Astrocyte (in vitro differentiated cells and primary cell): ENCODE data around the gene EXTL2. TPM values are rescaled to one million over a fixed set of nuclear protein-coding genes. Genes with fewer than 3 reads are reported as not detected.

Experiments
- DNase-seq: peaks from one replicate; pipeline ENCODE4 v3.0.0-alpha.2; 2010; ENCODE audit warnings: low read depth
- FAIRE-seq: peaks from 2 replicates; lab custom pipeline; 2011; peaks lifted over from hg19 to GRCh38; lab: Jason Lieb, UNC
- H2AFZ ChIP-seq: 2 replicates; pipeline ENCODE4 v1.6.0; 2012; ENCODE audit warnings: low read depth, low read length, inconsistent platforms
- H3K27ac ChIP-seq: 2 replicates; pipeline ENCODE4 v1.5.1; 2011; ENCODE audit warnings: low read depth, low read length, inconsistent platforms
- H3K27me3 ChIP-seq: 2 replicates; pipeline ENCODE4 v1.6.0; 2011; ENCODE audit warnings: low read length, inconsistent platforms; ENCODE audit not compliant: insufficient read depth
- H3K36me3 ChIP-seq: 2 replicates; pipeline ENCODE4 v1.5.1; 2011; ENCODE audit warnings: low read length, inconsistent platforms; ENCODE audit not compliant: insufficient read depth
- H3K4me1 ChIP-seq: 2 replicates; pipeline ENCODE4 v1.5.1; 2011; ENCODE audit warnings: low read length, inconsistent platforms; ENCODE audit not compliant: insufficient read depth
- H3K4me2 ChIP-seq: 2 replicates; pipeline ENCODE4 v1.6.0; 2012; ENCODE audit warnings: low read length, inconsistent platforms
- H3K4me3 ChIP-seq: 2 replicates; pipeline ENCODE4 v1.5.1; 2011; ENCODE audit warnings: low read depth, mild to moderate bottlenecking, low read length, inconsistent platforms; ENCODE audit not compliant: insufficient read depth
- H3K79me2 ChIP-seq: 2 replicates; pipeline ENCODE4 v1.6.0; 2012; ENCODE audit warnings: mild to moderate bottlenecking, low read length, inconsistent platforms; ENCODE audit not compliant: insufficient read depth
- H3K9ac ChIP-seq: 2 replicates; pipeline ENCODE4 v1.6.0; 2012; ENCODE audit warnings: mild to moderate bottlenecking, low read length, inconsistent platforms
- H3K9me3 ChIP-seq: 2 replicates; pipeline ENCODE4 v1.5.1; 2012; ENCODE audit warnings: low read depth, mild to moderate bottlenecking, low read length, inconsistent platforms; ENCODE audit not compliant: insufficient read depth
- H4K20me1 ChIP-seq: 2 replicates; pipeline ENCODE4 v1.6.0; 2012; ENCODE audit warnings: low read length, inconsistent platforms; ENCODE audit not compliant: insufficient read depth
- H3K27ac Mint-ChIP-seq: one replicate; pipeline ENCODE4 v1.8.0; 2021; ENCODE audit warnings: mild to moderate bottlenecking, mixed read lengths; ENCODE audit not compliant: unreplicated experiment
- H3K27me3 Mint-ChIP-seq: one replicate; pipeline ENCODE4 v1.8.0; 2021; ENCODE audit warnings: low read depth, mixed read lengths; ENCODE audit not compliant: unreplicated experiment
- H3K36me3 Mint-ChIP-seq: one replicate; pipeline ENCODE4 v1.8.0; 2021; ENCODE audit warnings: low read depth, mixed read lengths; ENCODE audit not compliant: unreplicated experiment
- H3K4me1 Mint-ChIP-seq: one replicate; pipeline ENCODE4 v1.8.0; 2021; ENCODE audit warnings: low read depth, mixed read lengths; ENCODE audit not compliant: unreplicated experiment
- H3K4me3 Mint-ChIP-seq: one replicate; pipeline ENCODE4 v1.8.0; 2021; ENCODE audit warnings: mild to moderate bottlenecking, moderate library complexity, mixed read lengths; ENCODE audit not compliant: unreplicated experiment
- H3K9me3 Mint-ChIP-seq: one replicate; pipeline ENCODE4 v1.8.0; 2021; ENCODE audit warnings: mild to moderate bottlenecking, mixed read lengths; ENCODE audit not compliant: unreplicated experiment
- CTCF ChIP-seq: IDR thresholded peaks from 2 replicates; pipeline ENCODE4 v1.5.1; 2011; ENCODE audit warnings: low read depth, mild to moderate bottlenecking, inconsistent platforms, low read length, moderate library complexity; ENCODE audit not compliant: insufficient read depth
- EZH2 ChIP-seq: IDR thresholded peaks from 2 replicates; pipeline ENCODE4 v1.6.1; 2012; ENCODE audit warnings: mild to moderate bottlenecking, low read length, inconsistent platforms; ENCODE audit not compliant: insufficient read depth
- total RNA-seq: library from RNA; stranded (reverse); gene quantifications from 2 replicates; pipeline ENCODE4 v1.2.1, GENCODE V29; 2021

The EXTL2 gene
- total RNA-seq, 1 donor from 2014 or later = 36.2 TPM

- no peak overlapping the region for H2AFZ ChIP-seq
- H3K4me1 ChIP-seq = no peaks in the 10 kb centered on the region
- H3K27me3 ChIP-seq = no peaks in the 10 kb centered on the region
- TF ChIP-seq CTCF (no peak), EZH2 (no peak)
- Mint-ChIP-seq H3K27me3 (no peaks in the 10 kb centered on the region), H3K36me3 (no peaks in the 10 kb centered on the region), H3K4me1 (peaks cover 2% of the 10 kb centered on the region), H3K9me3 (no peaks in the 10 kb centered on the region), H3K27ac (no peak overlapping the region), H3K4me3 (no peak overlapping the region)
- H3K27ac ChIP-seq = no peak overlapping the region
- no peak overlapping the region for H3K9ac ChIP-seq
- no peak overlapping the region for H3K4me3 ChIP-seq
- H3K79me2 ChIP-seq = no peaks in the 10 kb centered on the region
- no peaks in the 10 kb centered on the region for H3K9me3 ChIP-seq
- DNase-seq = no peak
- H3K36me3 ChIP-seq = no peaks in the 10 kb centered on the region
- peak; percentile 23 for FAIRE-seq
- H4K20me1 ChIP-seq = no peaks in the 10 kb centered on the region
- no peak overlapping the region for H3K4me2 ChIP-seq
Measured at GRCh38 chr1:100874433-100874832, 20.2 kb downstream of the EXTL2 start.

- H3K4me2 ChIP-seq = no peak overlapping the region
- no peaks in the 10 kb centered on the region for H3K27me3 Mint-ChIP-seq
- no peaks in the 10 kb centered on the region for H3K9me3 ChIP-seq
- no peak for DNase-seq
- no peaks in the 10 kb centered on the region for H3K27me3 ChIP-seq
- no peak for TF ChIP-seq EZH2
- TF ChIP-seq CTCF = no peak
- no peak overlapping the region for H3K4me3 Mint-ChIP-seq
- no peaks in the 10 kb centered on the region for H3K79me2 ChIP-seq
- H3K27ac ChIP-seq = no peak overlapping the region
- no peaks in the 10 kb centered on the region for H3K4me1 ChIP-seq
- H4K20me1 ChIP-seq = no peaks in the 10 kb centered on the region
- no peak overlapping the region for H3K27ac Mint-ChIP-seq
- peaks cover 5% of the 10 kb centered on the region for H3K4me1 Mint-ChIP-seq
- no peaks in the 10 kb centered on the region for H3K36me3 Mint-ChIP-seq
- no peak overlapping the region for H3K4me3 ChIP-seq
- no peaks in the 10 kb centered on the region for H3K36me3 ChIP-seq
- FAIRE-seq = no peak
- H2AFZ ChIP-seq = no peak overlapping the region
- H3K9me3 Mint-ChIP-seq = no peaks in the 10 kb centered on the region
- no peak overlapping the region for H3K9ac ChIP-seq
Measured at GRCh38 chr1:100869996-100870395, 24.6 kb downstream of the EXTL2 start.

- Histone ChIP-seq H3K9ac (peak overlapping the region; percentile 47), H3K27me3 (no peaks in the 10 kb centered on the region), H2AFZ (peak overlapping the region; percentile 54), H3K27ac (no peak overlapping the region), H3K4me1 (no peaks in the 10 kb centered on the region), H3K4me2 (peak overlapping the region; percentile 73), H3K9me3 (no peaks in the 10 kb centered on the region), H3K36me3 (no peaks in the 10 kb centered on the region), H4K20me1 (no peaks in the 10 kb centered on the region), H3K79me2 (no peaks in the 10 kb centered on the region), H3K4me3 (peak overlapping the region; percentile 18)
- TF ChIP-seq CTCF = peak; percentile 54
- no peak for TF ChIP-seq EZH2
- Mint-ChIP-seq H3K4me3 (no peak overlapping the region), H3K9me3 (peaks cover 2% of the 10 kb centered on the region), H3K4me1 (peaks cover 5% of the 10 kb centered on the region), H3K36me3 (no peaks in the 10 kb centered on the region), H3K27me3 (no peaks in the 10 kb centered on the region), H3K27ac (no peak overlapping the region)
- FAIRE-seq = peak; percentile 73
- peak; percentile 32 for DNase-seq
Measured at GRCh38 chr1:100868364-100868995, 26.2 kb downstream of the EXTL2 start.
